ENCODE results near the gene EIF4H. TPM values are rescaled to one million over a fixed set of nuclear protein-coding genes. Genes with fewer than 3 reads are reported as not detected.
A peak's percentile ranks its signal among the peaks of the same experiment; 100 is the strongest.

The EIF4H gene
- total RNA-seq, 1 donor from 2014 or later = 213 TPM

DNA sequence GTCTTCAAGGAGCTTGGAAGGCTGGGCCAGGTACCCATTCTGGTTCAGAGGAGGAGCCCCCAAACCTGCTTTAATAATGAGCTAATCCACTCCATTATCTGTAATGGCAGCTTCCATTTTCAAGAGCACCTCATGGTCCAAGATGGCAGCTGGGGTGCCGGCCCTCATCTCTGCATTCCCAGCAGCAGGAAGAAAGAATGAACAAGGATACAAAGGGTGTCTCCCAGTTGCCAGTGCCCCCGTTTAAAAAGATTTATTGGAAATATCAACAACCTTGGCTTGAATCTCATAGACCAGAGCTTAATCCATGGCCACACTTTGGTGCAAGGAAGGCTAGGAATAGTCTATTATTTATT, 44.2 kb downstream of the EIF4H start:
- Mint-ChIP-seq H3K27ac (no peak overlapping the region), H3K4me1 (ENCODE audit: low read depth) (no peaks in the 10 kb centered on the region), H3K36me3 (ENCODE audit: insufficient read depth) (peaks cover 2% of the 10 kb centered on the region), H3K4me3 (ENCODE audit: low read depth) (no peak overlapping the region), H3K27me3 (no peaks in the 10 kb centered on the region), H3K9me3 (ENCODE audit: low read depth) (no peaks in the 10 kb centered on the region)
- DNase-seq (ENCODE audit: low spot score, unreplicated experiment) = no peak
- TF ChIP-seq, protein P1, sequence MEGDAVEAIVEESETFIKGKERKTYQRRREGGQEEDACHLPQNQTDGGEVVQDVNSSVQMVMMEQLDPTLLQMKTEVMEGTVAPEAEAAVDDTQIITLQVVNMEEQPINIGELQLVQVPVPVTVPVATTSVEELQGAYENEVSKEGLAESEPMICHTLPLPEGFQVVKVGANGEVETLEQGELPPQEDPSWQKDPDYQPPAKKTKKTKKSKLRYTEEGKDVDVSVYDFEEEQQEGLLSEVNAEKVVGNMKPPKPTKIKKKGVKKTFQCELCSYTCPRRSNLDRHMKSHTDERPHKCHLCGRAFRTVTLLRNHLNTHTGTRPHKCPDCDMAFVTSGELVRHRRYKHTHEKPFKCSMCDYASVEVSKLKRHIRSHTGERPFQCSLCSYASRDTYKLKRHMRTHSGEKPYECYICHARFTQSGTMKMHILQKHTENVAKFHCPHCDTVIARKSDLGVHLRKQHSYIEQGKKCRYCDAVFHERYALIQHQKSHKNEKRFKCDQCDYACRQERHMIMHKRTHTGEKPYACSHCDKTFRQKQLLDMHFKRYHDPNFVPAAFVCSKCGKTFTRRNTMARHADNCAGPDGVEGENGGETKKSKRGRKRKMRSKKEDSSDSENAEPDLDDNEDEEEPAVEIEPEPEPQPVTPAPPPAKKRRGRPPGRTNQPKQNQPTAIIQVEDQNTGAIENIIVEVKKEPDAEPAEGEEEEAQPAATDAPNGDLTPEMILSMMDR (IDR thresholded peaks at IDR 0.05; ENCODE audit: unreplicated experiment) = no peak

DNA sequence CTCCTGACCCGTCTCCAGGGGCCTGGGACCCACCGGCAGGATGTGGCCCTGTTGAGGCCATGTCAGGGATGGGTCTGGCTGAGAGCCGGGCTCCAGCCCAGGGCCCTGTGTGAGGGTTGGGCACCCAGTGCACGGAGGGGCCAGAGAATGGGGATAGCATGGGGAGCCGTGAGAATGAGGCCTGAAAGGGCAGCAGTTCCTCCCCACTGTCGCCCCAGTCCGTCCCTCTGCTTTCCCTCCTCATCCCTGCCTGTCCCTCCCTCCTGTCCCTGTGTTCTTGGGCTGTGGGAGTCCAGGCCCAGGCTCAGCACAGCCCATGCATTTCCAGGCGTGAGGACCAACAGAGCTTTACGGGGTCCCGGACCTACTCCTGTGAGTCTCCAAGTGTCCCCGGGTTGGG, 45.3 kb downstream of the EIF4H start:
- no peak for DNase-seq (ENCODE audit: low spot score, unreplicated experiment)
- Mint-ChIP-seq H3K4me1 (ENCODE audit: low read depth) (no peaks in the 10 kb centered on the region), H3K4me3 (ENCODE audit: low read depth) (no peak overlapping the region), H3K9me3 (ENCODE audit: low read depth) (no peaks in the 10 kb centered on the region), H3K27me3 (no peaks in the 10 kb centered on the region), H3K27ac (no peak overlapping the region), H3K36me3 (ENCODE audit: insufficient read depth) (peaks cover 3% of the 10 kb centered on the region)
- TF ChIP-seq, protein P1 (IDR thresholded peaks at IDR 0.05; ENCODE audit: unreplicated experiment) = no peak

DNA sequence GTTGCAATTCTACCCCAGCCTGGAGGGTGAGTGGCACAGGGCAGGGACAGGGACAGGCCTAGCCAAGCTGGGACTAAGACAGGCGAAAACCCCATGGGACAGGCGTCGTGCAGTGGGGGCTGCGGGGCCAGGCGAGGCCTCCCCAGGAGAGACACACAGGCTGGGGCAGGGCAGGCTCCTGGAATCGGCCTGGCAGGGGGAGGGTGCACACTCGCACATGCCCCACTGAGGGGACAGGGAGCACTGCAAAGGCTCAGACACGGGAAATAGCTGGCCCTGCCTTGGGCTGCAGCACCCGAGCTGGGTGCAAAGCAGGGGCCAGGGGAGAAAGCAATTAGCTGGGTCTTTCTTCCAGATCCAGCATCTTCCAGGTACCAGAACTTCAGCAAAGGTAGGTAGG, 46.1 kb downstream of the EIF4H start:
- no peak for DNase-seq (ENCODE audit: low spot score, unreplicated experiment)
- Mint-ChIP-seq H3K4me1 (ENCODE audit: low read depth) (no peaks in the 10 kb centered on the region), H3K9me3 (ENCODE audit: low read depth) (no peaks in the 10 kb centered on the region), H3K4me3 (ENCODE audit: low read depth) (no peak overlapping the region), H3K36me3 (ENCODE audit: insufficient read depth) (peaks cover 3% of the 10 kb centered on the region), H3K27ac (no peak overlapping the region), H3K27me3 (no peaks in the 10 kb centered on the region)
- TF ChIP-seq, protein P1 (IDR thresholded peaks at IDR 0.05; ENCODE audit: unreplicated experiment) = no peak

DNA sequence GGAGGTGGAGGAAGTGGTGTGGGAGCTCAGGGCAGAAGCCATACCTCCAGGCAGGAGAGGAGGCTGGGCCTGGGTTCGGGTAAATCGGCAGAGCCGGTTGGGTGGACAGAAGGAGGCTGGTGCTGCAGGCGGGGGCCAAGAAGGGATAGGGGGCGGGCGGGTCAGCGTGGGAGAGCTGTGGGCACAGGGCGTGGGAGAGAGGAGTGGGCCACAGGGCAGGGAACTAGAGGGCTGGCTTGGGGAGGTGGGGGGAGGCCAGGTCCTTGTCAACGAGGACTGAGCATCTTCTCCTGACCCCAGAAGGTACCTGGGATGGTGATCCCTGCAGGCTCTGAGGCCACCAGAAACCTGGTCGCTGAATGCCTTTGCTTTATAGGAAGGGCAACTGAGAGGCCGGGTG, 47.6 kb downstream of the EIF4H start:
- TF ChIP-seq, protein P1 (IDR thresholded peaks at IDR 0.05; ENCODE audit: unreplicated experiment) = no peak
- Mint-ChIP-seq H3K9me3 (ENCODE audit: low read depth) (no peaks in the 10 kb centered on the region), H3K27me3 (no peaks in the 10 kb centered on the region), H3K36me3 (ENCODE audit: insufficient read depth) (peaks cover 7% of the 10 kb centered on the region), H3K4me3 (ENCODE audit: low read depth) (no peak overlapping the region), H3K4me1 (ENCODE audit: low read depth) (no peaks in the 10 kb centered on the region), H3K27ac (no peak overlapping the region)
- no peak for DNase-seq (ENCODE audit: low spot score, unreplicated experiment)

DNA sequence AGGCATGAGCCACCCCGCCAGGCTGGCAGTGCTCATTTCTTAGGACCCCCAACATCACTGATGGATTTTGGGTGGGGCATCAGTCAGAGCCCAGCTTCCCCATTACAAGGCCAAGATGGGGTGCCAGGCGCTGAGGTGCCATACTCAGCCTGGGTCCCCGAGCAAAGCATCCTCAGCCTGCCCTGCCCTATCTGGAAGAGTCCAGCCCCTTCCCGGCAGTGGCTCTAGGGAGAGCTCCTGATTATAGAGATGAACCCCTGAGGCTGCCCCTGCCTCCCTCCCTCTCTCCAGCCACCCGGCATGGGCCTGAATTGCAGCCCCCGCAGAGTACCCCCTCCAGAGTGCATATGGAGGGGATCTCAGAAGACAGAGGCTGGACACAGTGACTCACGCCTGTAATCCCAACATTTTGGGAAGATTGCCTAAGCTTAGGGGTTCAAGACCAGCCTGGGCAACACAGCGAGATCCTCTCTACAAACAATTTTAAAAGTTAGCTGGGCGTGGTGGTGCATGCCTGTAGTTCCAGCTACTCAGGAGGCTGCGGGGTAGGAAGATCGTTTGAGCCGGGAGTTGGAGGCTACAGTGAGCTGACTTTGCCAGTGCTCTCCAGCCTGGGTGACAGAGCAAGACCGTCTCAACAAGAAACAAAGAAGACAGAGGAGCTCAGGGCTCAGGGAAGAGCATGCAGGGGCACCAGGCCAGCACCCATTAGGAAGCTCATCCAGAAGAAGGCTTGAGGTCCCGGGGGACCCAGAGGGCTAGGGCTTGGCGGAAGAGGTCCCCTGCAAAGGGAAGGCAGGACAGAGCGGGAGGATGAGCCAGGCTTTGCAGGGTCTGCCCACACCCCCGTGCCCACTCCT, 48.9 kb downstream of the EIF4H start:
- DNase-seq (ENCODE audit: low spot score, unreplicated experiment) = no peak
- H3K9me3 Mint-ChIP-seq (ENCODE audit: low read depth) = no peaks in the 10 kb centered on the region
- H3K27ac Mint-ChIP-seq = peak overlapping the region; percentile 82
- TF ChIP-seq, protein P1 (IDR thresholded peaks at IDR 0.05; ENCODE audit: unreplicated experiment) = no peak
- H3K27me3 Mint-ChIP-seq = no peaks in the 10 kb centered on the region
- H3K4me1 Mint-ChIP-seq (ENCODE audit: low read depth) = no peaks in the 10 kb centered on the region
- peaks cover 10% of the 10 kb centered on the region for H3K36me3 Mint-ChIP-seq (ENCODE audit: insufficient read depth)
- no peak overlapping the region for H3K4me3 Mint-ChIP-seq (ENCODE audit: low read depth)
